HG02885 (cell line): ENCODE data around the gene NCL.
"Not testable (repeated sequence)": the region's sequence is repeated elsewhere in the genome, so short reads cannot be mapped to it uniquely, and the experiment has no call there.

Experiments
- ATAC-seq: cut with Tn5 transposase; IDR thresholded peaks from one replicate; pipeline ENCODE4 v1.9.1; 2021; ENCODE audit warnings: mild to moderate bottlenecking; ENCODE audit not compliant: unreplicated experiment, poor library complexity

NCL gene

GRCh38 chr2:231469583-231469950, 5.3 kb upstream of the NCL start:
- no peak for ATAC-seq

- ATAC-seq, result no peak
These were observed 3.6 kb upstream of the NCL start for GRCh38 chr2:231467613-231468530.

- no peak for ATAC-seq
These were observed 2.8 kb upstream of the NCL start for GRCh38 chr2:231467016-231467545.

- peak; percentile 5 for ATAC-seq
These were observed 574 bp upstream of the NCL start for GRCh38 chr2:231464576-231465540.

- no peak for ATAC-seq
These were observed 1.4 kb downstream of the NCL start for GRCh38 chr2:231462729-231463465.

- ATAC-seq, result no peak
These were observed 2.7 kb downstream of the NCL start for GRCh38 chr2:231461516-231461971.

- not testable (repeated sequence) for ATAC-seq
These were observed 3.4 kb downstream of the NCL start for GRCh38 chr2:231460841-231461240.

GRCh38 chr2:231460073-231460835, 4.0 kb downstream of the NCL start:
- no peak for ATAC-seq

GRCh38 chr2:231458368-231458767, 5.9 kb downstream of the NCL start:
- ATAC-seq, result no peak

GRCh38 chr2:231457101-231457500, 7.2 kb downstream of the NCL start:
- ATAC-seq, result no peak

- ATAC-seq, result no peak
These were observed 7.8 kb downstream of the NCL start for GRCh38 chr2:231456295-231457004.

GRCh38 chr2:231455890-231456289, 8.4 kb downstream of the NCL start:
- no peak for ATAC-seq

- no peak for ATAC-seq
These were observed 9.1 kb downstream of the NCL start for GRCh38 chr2:231455222-231455621.

- no peak for ATAC-seq
These were observed 9.9 kb downstream of the NCL start for GRCh38 chr2:231454361-231454791.

GRCh38 chr2:231452799-231453508, 11.3 kb downstream of the NCL start:
- ATAC-seq, result no peak

- ATAC-seq, result no peak
These were observed 13.7 kb downstream of the NCL start for GRCh38 chr2:231450548-231450989.

GRCh38 chr2:231449503-231450054, 14.7 kb downstream of the NCL start:
- no peak for ATAC-seq

GRCh38 chr2:231436957-231437356, 27.3 kb downstream of the NCL start:
- ATAC-seq, result no peak
